Measurements from ENCODE around the gene TSNAX.
"Not testable (repeated sequence)": the region's sequence is repeated elsewhere in the genome, so short reads cannot be mapped to it uniquely, and the experiment has no call there.

Gene TSNAX

DNA sequence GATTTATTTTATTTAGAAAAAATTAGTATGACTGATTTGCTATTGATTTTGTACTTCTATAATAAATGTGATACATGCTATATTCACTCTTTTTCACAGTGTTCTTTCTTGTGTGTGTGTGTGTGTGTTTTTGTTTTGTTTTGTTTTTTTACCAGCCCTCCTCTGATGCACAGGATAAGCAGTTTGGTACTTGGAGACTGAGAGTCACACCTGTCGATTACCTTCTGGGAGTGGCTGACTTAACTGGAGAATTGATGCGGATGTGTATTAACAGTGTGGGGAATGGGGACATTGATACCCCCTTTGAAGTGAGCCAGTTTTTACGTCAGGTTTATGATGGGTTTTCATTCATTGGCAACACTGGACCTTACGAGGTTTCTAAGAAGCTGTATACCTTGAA is 35.9 kb downstream of the TSNAX start:
- DNase-seq, result no peak

DNA sequence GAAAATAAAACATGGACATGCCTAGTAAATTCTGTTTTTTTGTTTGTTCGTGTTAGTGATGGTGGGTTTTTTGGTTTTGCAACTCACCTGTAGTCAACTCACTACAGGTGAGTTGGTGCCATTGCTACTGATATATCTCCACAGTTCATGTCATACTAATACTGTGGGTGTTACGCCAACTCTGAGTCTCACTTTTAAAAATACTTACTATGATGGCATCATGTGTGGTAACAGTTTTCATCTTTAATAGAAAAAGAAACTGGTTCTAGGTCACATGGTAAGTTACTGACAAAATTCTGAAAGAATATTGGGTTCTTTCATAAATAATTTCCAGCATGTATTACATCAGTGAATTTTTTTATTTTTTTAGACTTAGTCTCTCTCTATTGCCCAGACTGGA is 38.0 kb downstream of the TSNAX start:
- DNase-seq, result peak in 1 of 2 donors; percentile 16

DNA sequence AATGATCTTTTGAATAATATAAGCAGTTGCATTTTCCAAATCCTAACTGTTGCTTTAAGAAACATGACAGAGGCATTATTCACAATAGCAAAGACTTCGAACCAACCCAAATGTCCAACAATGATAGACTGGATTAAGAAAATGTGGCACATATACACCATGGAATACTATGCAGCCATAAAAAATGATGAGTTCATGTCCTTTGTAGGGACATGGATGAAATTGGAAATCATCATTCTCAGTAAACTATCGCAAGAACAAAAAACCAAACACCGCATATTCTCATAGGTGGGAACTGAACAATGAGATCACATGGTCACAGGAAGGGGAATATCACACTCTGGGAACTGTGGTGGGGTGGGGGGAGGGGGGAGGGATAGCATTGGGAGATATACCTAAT is 41.8 kb downstream of the TSNAX start:
- DNase-seq, result not testable (repeated sequence)

DNA sequence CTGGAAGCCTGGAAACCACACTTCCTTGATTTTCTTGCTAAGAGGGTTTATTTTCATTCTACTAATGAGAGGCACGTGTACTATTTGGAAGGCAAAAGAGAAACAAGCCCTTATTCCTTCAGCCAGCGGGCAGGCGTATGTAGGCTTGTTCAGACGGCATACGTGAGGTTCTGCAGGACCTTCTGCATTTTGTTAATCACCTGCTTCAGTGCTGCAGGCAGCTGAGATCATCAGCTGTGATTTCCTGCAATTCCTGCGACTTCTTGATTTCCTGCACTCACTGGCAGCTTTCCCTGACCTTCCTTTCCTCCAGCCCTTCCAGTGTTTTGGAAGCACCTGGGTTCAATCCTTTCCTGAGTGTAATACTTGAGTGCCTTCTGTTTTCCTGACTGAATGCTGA is 43.4 kb downstream of the TSNAX start:
- DNase-seq, result no peak

DNA sequence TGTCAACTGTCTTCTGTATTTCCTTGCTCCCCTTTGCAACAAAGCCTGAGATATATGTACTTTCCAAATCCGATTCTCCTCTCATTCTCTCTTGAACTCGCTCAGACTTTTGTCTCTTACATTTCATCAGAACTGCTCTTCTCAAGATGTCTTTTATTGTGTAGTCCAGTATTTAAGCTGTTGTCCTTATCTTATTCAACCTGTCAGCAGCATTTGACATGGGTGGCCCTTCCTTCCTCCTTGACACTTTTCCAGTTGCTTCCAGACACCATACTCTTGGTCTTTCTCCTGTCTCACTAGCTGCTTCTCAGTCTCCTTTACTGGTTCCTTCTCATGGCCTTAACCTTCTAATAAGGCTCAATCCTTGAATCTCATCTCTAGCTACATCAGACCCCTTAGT is 47.0 kb downstream of the TSNAX start:
- no peak for DNase-seq

DNA sequence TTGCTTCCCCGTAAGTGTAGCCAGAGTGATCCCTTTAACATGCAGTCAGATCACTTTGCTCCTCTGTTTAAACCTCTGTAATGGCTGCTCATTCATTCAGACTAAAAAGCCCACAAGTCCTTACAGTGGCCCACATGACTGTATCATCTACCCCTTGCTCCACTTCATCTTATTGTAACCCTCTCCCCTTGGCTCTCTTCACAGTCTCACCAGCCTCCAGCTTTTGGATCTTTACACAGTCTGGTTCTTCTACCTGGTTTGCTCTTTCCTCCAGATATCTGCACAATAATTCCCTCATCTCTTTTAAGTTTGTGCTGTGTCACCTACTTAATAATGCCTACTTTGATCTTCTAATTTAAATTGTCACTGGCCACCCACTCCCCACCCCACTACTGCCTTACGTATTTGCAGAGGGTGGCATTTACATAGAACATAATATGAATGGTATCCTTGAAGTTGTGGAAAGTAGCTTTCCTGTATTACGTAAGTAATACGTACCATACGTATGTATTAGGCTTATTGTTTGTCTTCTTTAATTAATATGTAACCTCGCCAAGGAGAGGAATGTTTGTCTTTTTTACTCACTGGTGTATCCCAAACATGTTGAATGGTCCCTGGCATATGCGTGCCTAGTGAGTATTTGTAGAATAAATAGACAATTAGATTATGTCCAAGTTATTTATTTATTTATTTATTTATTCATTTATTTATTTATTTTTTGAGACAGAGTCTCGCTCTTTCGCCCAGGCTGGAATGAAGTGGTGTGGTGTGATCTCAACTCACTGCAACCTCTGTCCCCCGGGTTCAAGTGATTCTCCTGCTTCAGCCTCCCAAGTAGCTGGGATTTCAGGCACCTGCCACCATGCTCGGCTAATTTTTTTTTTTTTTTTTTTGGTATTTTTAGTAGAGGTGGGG is 48.6 kb downstream of the TSNAX start:
- DNase-seq, result no peak

DNA sequence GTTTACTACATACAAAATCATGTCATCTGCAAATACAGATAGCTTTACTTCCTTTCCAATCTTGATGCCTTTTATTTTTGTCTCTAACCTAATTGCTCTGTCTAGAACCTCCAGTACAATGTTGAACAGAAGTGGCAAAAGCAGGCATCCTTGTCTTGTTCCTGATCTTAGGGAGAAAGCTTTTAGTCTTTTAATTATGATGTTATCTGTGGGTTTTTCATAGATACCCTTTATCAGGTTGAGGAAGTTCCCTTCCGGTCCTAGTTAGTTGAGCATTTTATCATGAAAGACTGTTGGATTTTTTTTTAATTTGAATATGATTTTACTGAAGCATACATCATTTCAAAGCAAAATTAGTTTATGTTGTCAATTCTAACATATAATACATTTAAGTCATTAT is 52.4 kb downstream of the TSNAX start:
- no peak for DNase-seq

DNA sequence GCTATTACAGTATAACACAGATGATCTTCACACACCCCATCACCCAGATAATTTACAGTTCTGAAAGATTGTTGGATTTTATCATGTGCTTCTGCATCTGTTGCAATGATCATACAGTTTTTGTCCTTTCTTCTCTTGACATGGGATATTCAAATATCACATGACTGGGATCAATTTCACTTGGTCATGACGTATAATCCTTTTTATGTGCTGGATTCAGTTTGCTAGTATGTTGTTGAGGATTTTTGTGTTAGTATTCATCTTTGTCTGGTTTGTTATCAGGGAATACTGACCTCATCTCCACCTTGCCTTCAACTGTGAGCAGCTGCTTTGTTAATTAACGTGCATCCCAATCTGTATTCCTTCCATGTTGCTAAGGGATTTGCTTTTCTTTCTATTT is 53.4 kb downstream of the TSNAX start:
- no peak for DNase-seq

DNA sequence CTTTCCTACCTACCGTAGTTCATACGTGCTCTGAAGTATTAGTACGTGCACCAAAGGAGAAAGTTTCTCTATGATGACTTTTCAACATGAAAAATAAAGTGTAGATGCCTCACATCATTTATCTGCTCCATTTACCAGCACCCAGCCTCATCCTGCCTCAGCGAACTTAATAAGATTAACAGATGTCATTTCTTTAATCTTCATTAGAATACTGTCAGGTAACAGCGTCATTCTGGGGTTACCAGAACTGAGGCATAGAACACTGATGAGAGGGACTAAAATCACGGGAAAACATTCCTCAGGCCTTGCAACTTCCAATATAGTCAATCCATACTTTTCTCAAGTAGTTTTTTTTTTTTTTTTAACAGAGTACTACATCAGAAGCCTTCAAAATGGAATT is 54.9 kb downstream of the TSNAX start:
- DNase-seq, result no peak

DNA sequence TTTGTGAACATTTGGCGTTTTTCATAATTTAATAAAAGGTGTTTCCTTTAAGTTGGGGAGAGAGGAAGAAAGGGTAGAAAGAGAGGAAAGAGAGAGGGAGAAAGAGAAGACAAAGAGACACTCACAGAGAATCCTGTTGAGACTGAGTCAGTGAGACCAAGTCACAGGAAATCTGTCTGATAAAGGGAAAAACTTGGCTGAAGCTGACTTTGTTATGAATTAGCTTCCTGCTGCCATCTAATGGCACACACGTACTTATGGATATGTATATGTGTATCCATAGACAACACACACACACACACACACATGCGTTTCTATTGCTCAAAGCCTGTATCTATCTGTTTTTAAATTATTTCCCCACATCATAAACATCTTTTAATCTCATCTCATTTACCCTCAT is 55.6 kb downstream of the TSNAX start:
- DNase-seq, result peak; percentile 13 to 18

DNA sequence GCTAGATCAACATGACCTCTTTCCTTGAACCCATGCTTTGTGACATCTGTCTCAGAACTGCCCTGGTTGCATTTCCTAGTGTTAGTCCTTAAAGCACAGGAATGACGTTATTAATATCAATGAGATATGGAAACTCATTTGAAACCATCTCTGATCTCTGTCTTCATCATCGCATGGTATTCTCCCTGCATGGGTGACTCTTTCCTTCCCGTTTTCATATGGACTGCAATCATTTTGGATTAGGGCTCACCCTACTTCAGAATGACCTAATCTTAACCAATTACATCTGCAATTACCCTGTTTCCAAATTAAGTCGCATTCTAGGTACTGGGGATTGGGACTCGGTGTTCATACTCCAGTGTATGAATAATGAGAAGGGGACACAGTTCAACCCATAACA is 56.5 kb downstream of the TSNAX start:
- peak in 1 of 2 donors; percentile 55 for DNase-seq

DNA sequence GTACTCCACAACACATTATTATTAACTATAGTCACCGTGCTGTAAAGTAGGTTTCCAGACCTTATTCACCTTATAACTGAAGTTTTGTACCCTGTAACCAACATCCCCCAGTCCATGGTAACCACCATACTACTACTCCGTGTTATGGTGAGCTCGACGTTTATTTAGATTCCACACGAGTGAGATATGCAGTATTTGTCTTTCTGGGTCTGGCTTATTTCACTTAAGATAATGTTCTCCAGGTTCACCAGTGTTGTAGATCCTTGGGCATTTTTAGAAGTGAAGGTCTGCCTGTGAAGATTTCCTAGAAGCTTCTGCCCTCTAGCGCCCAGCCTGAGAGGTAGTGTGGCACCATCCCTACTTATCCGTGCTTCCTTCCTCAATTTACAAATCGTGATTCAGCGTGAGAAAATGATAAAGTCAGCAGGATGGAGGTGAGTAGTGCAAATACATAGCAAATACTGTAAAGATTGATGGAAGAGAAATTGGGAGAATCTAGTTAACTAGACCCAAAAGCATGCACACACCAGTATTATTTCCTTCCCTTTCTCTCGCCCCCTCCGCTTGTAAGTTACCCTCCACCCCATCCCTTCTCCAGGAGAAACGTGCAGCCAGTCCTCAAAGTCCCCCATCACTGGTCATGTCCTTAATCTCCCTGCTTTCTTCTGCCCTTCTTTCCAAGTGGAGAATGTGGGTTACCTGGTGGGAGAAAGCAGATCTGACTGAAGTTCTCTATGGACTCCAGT is 62.2 kb downstream of the TSNAX start:
- peak; percentile 70 to 73 for DNase-seq

DNA sequence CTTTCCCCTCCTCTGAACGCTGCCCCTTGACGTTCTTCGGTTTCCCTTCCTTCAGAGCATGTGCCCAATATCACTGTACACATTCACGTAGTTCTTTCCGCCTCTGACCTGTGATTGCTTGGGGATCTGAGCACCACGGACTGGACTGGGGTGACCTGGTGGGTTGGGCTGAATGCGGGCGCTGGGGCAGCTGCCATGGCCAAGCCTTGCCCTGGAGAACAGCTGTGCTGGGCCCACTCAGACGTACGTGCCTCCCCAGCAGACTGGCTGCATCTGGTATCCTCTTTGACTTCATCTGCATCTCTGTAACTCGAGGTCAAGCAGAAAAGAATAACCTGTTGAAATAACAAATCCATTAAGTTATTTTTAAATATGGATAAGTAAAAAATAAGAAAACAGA is 63.0 kb downstream of the TSNAX start:
- DNase-seq, result no peak

DNA sequence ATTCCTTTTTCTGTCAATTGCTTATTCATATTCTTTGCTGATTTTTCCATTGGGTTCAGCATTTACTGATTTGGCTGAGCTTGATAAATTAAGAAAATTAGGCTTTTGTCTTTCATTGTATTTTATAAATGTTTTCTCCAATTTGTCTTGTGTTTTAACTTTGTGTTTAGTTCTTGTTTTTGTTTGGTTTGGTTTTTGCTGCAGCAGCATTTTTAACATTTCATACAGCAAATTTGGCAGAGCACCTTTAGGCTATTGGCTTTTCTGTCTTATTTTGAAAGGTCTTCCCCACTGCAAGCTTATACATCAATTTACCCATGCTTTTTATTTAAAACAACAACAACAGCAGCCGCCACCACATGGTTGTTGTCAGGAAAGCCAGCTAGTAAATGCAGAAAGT is 64.3 kb downstream of the TSNAX start:
- no peak for DNase-seq

DNA sequence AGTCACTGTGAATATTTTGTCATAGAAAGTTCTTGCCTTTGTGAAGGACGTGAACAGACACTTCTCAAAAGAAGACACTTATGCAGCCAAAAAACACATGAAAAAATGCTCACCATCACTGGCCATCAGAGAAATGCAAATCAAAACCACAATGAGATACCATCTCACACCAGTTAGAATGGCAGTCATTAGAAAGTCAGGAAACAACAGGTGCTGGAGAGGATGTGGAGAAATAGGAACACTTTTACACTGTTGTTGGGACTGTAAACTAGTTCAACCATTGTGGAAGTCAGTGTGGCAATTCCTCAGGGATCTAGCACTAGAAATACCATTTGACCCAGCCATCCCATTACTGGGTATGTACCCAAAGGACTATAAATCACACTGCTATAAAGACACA is 64.8 kb downstream of the TSNAX start:
- not testable (repeated sequence) for DNase-seq

DNA sequence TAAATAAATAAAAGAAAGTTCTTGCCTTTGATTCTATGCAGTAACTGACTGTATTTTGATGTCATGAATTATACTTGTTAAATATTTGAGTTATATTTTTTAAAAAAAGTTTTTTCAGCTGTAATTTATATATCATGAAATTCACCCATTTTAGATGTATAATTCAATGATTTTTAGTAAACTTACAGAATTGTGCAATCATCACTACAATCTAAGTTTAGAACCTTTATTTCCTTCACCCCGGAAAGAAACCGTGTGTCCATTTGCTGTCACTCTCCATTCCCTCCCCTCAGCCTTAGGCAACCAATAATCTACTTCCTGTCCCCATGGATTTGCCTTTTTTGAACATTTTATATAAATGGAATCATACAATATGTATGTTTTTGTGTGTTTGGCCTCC is 65.7 kb downstream of the TSNAX start:
- DNase-seq, result no peak

DNA sequence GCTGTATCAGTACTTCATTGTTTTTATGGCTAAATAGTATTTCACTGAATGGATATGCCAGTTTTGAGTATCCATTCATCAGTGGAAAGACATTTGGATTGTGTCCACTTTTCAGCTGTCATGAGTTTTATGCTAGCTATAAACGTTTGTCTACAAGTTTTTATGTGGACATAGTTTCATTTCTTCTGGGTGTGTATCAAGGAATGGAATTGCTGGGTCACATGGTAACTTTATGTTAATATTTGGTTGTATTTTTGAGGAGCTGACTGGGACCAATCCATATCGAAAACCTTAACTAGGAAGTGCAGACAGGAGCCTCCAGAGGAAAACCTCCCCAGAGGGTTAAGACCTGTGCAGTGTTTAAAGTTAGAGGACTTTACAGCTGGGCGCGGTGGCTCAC is 66.3 kb downstream of the TSNAX start:
- DNase-seq, result no peak

DNA sequence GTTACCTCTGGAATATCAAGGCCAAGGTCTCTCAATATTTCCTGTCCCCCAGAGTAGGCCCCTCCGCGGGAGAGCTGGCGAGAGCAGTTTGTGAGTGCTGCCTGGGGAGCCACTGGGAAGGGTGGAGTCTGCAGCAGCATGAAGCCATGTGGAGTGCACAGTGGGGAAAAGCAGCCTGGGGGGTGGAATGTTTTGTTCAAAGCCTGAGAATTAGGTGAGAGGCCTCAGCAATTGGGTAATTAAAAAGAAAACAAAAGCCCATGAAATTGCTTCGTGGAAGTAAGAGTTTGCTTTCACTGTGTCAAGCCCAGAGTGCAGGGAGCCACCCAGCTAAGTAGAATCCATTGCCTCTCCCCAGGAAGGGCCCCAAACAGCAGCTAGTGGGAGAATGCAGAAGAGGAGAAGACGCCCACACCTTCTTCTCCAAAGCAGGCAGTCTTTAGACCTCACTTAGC is 67.9 kb downstream of the TSNAX start:
- peak; percentile 43 to 62 for DNase-seq

DNA sequence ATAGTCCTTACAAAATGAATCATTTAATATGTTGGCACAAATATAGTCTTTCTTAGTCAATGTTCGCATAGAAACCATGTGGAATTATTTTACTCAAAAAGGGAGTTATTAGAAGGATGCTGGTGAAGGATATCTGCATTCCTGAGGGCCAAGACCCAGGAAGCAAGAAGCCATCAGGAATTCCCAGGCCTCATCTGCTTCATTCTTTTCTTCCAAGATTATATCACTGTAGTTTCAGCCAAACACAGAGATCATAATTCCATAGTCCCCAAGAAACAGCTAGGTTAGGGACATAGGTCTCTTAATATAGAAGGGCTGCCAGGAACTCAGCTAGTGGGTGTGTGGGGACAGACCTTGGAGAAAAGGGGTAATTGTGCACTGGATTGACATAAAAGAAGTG is 69.5 kb downstream of the TSNAX start:
- no peak for DNase-seq

DNA sequence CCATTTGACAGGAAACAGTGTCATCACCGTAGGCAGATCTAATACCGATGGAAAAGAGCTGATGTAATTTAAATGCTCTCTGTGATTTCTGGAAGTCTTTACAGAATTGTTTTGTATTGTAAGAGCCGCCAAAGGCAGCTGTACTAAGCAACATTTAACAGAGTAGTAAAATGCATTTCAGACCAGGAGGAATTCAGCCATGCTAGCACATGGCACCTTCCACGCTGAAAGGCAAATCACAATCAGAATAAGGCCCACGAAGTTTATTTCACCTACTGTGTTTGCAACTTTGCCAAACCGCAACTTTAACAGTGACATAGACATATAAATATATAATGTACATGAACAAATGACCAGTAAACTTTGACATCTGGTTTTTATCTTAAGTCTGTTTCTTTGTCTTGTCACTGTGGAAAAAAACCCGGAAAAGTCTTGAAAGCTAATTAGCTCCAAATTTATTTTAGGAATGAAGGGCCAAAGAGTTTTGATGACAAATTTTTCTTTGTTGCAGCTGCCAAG is 72.0 kb downstream of the TSNAX start:
- DNase-seq, result no peak

DNA sequence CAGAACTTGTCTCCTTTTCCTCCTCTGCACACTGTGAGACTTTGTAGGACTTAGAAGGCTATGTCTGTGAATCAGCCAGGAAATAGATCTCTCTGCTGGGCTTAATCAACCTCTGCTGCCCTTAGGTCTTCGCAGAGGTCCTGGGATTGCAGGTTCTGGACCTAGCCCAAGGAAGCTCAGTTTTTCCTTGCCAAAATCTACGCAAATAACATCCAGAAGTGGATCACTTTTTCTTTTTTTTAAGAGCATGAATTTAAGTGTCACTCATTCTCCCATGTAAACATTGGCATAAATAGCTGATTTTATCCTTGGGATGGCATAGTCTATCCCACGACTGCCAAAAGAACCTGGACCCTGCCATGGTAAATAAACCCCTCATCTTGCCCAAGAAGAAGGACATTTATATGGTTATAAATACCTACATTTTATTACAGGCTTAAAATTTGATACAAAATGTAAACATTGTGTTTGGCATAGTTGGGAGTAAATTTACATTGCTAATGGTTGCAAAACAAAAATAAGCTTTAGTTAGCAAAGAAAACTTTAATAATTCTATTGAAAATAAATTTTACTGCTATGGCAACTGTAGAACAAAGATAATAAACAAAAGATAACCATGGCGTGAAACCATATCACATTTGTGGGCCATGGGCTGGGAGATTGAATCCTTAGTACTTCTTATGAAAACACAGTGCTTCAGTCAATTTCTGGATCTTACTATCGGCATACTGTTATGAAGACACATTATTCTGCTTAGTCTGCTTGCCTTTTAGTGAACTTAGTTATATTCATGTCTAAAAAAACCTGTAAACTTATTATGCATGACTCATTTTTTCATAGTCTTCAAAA is 73.6 kb downstream of the TSNAX start:
- DNase-seq, result no peak

DNA sequence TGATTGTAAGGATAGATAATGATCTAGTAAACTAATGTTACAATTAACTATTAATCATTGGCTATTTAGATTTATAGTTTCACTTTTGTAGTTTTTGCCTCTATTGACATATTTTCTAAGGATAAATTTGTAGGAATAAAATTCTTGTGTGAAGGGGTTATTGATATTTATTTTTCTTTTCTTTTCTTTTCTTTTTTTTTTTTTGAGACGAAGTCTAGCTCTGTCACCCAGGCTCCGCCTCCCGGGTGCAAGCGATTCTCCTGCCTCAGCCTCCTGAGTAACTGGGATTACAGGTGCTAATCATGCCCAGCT is 74.2 kb downstream of the TSNAX start:
- DNase-seq, result no peak

Data from inflammatory macrophage (primary cell).